HG02642 (cell line): Measurements from ENCODE around the gene DEFB125.
"Not testable (repeated sequence)": the region's sequence is repeated elsewhere in the genome, so short reads cannot be mapped to it uniquely, and the experiment has no call there.

Experiments
- ATAC-seq: cut with Tn5 transposase; IDR thresholded peaks from one replicate; pipeline ENCODE4 v1.9.1; 2021; ENCODE audit warnings: mild to moderate bottlenecking; ENCODE audit not compliant: unreplicated experiment, poor library complexity

Gene DEFB125, protein sequence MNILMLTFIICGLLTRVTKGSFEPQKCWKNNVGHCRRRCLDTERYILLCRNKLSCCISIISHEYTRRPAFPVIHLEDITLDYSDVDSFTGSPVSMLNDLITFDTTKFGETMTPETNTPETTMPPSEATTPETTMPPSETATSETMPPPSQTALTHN

DNA sequence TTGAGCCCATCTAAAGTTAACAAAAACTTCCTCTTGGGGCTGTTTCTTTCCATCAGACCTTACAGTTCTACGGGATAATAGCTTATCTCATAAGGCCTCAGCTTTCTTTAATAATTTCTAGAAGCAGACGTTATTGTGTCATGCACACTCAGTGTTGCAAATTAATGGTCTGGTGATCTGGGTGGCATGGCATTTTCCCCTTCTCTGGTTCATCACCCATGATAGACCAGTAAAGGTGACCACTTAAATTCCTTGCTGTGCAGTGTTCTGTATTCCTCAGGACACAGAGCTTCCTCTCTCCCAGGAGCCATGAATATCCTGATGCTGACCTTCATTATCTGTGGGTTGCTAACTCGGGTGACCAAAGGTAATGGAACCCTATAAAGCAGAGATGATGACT is at the start of gene DEFB125:
TSS of gene DEFB125 (plus strand) at position 272 of the 400 bp plus-strand sequence. CDS start at position 310, 38 bp downstream.
- no peak for ATAC-seq

DNA sequence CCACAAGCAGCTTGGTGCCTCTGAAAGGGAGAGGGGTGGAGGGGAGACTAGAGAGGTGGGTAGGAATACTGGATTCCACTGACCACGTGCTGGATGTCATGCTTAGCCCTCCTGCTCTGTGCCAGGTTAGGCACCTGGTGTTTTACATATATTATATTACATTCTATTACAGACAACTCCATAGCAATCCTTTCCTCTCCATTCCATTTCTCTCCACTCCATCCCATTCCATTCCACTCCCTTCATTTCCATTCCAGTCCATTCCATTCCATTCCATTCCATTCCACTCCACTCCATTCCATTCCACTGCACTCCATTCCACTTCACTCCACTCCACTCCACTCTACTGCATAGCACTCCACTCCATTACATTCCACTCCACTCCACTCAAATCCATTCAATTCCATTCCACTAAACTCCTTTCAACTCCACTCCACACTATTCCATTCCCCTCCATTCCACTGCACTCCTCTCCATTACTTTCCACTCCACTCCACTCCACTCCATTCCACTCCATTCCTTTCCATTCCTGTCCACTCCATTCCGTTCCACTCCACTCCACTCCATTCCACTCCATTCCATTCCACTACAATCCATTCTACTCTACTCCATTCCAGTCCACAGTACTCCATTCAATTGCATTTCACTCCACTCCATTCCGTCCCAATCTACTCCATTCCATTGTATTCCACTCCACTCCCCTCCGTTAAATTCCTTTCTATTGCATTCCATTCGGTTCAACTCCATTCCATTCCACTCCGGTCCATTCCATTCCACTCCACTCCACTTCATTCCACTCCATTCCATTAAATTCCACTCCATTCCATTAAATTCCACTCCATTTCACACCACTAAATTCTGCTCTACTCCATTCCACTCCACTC is 27.2 kb upstream of the DEFB125 start:
- no peak for ATAC-seq

DNA sequence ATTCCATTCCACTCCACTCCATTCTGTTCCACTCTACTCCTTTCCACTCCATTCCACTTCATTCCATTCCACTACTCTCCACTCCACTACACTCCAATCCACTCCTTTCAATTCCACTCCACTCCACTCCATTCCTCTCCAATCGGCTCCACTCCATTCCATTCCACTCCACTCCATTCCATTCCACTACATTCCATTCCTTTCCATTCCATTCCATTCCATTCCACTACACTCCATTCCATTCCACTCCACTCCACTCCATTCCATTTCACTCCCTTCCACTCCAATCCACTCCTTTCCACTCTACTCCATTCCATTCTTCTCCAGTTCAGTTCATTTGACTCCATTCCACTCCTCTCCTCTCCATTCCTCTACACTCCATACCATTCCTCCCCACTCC is 26.2 kb upstream of the DEFB125 start:
- ATAC-seq, result no peak

DNA sequence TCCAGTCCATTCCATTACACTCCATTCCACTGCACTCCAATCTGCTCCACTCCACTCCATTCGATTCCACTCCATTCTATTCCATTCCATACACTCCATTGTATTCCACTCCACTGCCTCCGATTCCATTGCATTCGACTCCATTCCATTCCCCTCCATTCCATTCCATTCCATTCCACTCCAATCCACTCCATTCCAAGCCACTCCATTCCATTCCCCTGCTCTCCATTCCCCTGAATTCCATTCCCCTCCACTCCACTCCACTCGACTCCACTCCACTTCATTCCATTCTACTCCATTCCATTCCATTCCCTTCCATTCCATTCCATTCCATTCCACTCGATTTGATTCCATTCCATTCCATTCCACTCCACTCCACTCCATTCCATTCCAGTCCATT is 25.7 kb upstream of the DEFB125 start:
- ATAC-seq, result no peak

DNA sequence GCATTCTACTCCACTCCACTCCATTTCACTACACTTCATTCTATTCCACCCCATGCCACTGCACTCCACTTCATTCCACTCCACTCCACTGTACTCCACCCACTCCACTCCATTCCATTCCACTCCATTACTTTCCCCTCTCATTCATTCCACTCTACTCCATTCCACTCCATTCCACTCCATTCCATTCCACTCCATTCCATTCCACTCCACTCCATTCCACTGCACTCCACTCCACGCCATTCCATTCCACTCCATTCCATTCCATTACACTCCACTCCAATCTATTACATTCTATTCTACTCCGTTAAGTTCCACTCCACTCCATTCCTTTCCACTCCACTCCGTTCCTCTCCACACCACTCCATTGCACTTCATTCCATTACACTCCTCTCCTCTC is 25.0 kb upstream of the DEFB125 start:
- ATAC-seq, result no peak

DNA sequence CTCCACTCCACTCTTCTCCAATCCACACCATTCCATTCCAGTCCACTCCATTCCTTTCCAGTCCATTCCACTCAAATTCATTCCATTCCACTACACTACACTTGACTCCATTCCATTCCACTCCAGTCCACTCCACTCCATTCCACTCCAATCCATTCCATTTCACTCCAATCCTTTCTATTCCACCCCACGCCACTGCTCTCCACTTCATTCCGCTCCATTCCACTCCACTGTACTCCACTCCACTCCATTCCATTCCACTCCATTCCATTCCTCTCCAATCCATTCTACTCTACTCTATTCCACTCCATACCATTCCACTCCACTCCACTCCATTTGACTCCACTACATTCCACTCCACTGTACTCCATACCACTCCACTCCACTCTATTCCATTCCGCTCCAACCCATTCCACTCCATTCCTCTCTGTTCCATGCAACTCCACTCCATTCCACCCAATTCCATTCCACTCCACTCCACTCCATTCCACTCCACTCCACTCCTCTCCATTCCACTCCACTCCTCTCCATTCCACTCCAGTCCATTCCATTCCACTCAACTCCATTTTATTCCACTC is 23.4 kb upstream of the DEFB125 start:
- no peak for ATAC-seq

DNA sequence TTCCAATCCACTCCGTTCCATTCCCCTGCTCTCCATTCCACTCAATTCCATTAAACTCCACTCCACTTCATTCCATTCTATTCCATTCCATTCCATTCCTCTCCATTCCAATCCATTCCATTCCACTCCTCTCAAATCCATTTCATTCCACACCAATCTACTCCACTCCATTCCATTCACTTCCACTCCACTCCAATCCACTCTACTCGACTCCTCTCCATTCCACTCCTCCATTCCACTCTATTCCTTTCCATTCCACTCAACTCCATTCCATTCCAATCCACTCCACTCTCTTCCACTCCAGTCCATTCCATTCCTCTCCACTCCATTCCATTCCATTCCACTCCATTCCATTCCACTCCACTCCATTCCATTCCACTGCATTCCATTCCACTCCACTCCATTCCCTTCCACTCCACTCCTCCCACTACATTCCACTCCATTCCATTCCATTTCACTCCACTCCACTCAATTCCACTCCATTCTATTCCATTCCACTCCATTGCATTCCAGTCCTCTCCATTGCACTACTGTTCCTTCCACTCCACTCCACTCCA is 22.6 kb upstream of the DEFB125 start:
- no peak for ATAC-seq

DNA sequence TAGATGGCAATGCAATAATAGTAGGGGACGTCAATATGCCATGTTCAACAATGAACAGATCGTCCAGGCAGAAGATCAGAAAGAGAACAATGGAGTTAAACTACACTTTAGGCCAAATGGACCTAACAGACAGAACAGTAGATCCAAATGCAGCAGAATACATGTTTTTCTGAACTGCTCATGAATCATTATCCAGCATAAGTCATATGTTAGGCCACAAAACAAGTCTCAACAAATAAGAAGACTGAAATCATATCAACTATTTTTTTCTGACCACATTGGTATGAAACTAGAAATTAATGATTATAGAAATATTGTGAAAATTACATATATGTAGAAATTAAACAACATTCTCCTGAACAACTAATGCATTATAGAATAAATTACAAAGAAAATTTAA is 10.2 kb upstream of the DEFB125 start:
- ATAC-seq, result no peak

DNA sequence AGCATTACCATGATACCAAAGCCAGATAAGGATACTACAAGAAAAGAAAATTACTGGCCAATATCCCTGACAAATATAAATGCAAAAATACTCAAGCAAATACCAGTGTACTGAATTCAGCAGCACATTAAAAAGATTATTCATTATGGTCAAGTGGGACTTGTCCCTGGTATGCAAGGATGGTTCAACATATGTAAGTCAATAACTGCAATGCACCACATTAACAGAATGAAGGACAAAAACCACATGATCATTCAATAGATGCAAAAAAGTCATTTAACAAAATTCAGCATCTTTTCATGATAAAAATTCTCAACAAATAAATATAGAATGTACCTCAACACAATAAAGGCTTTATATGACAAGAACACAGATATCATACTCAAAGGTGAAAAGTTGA is 9.1 kb upstream of the DEFB125 start:
- no peak for ATAC-seq

DNA sequence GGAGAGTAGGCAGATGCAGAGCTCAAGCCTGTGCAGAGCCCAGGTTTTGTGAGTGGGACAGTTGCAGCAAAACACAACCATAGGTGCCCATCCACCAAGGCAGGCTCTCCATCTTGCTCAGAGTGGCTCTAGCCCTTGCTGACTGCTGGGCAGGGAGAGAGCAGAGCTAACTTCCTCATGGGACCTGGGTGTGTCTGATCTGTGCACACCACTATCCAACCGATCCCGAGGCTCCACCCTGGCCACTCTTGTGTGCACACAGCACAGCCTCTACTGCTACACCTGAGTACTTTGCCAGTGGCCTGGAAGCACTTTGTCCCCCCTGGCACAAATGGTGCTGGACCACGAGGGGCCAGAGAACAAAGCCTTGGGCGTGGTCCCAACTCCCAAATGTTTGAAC is 7.9 kb upstream of the DEFB125 start:
- no peak for ATAC-seq

DNA sequence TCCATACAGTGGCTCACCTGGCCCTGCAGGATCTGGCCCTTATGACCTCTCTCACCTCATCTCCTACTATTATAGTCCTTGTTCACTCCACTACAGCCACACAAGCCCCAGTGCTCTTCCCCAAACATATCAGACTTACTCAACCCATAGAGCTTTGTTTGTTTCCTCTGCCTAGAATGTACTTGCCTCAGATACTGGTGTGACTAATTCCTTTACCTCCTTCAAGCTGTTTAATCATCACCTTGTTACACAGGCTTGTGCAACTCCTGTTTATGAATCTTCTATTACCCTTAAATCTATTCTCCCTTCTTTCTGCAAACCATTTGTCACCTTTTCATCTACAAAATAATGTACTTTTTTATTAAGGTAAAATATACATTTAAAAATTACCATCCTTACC is 3.2 kb downstream of the DEFB125 start:
- no peak for ATAC-seq

DNA sequence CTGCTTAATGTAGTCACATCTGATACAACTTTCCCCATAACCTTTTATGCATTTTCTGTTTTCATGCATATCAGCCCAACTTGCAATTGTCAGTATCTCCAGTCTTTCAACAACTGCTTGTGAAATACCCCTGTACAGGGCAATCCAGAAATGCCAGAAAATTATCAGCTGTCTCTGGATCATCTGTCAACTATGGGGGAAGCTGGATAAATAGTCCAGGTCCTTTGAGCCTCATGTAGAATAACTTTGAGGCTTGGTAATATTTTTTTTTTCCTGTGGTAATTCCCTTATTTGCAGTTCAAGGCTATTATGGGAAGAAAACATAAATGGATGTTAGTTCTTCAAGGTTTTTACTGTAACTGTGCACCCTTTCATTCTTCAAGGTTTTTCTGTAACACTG is 6.2 kb downstream of the DEFB125 start:
- no peak for ATAC-seq

DNA sequence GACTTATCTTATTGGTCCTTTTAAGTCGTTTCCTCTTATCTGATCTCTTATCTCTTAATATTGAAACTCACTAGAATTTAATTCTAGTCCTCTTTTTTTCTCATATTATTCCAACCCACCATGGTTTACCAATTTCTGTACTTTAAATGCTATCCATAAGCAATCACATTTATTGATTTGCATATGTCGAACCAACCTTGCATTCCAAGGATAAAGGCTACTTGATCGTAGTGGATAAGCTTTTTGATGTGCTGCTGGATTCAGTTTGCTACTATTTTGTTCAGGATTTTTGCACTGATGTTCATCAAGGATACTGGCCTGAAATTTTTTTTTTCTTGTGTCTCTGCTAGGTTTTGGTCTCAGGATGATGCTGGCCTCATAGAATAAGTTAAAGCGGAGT is 7.7 kb downstream of the DEFB125 start:
- no peak for ATAC-seq

DNA sequence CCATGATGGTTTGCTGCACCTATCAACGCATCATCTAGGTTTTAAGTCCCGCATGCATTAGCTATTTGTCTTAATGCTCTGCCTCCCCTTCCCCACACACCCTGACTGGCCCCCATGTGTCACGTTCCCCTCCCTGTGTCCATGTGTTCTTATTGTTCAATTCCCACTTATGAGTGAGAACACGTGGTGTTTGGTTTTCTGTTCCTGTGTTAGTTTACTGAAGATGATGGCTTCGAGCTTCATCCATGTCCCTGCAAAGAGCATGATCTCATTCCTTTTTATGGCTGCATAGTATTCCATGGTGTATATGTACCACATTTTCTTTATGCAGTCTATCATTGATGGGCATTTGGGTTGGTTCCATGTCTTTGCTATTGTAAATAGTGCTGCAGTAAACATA is 10.2 kb downstream of the DEFB125 start:
- not testable (repeated sequence) for ATAC-seq

DNA sequence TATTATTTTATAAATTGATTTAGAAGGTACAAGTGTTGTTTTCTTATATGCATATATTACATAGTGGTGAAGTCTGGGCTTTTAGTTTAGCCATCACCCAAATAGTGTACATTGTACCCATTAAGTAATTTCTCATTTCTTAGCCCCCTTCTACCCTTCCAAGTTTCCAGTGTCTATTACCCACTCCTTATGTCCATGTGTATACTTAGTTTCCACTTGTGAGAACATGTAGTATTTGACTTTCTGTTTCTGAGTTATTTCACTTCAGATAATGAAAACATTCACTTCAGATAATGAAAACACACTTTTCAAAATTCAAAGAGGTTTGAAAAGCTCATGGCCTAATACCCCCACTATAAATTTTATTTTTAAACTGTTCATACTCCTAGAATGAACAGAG is 14.5 kb downstream of the DEFB125 start:
- ATAC-seq, result no peak

DNA sequence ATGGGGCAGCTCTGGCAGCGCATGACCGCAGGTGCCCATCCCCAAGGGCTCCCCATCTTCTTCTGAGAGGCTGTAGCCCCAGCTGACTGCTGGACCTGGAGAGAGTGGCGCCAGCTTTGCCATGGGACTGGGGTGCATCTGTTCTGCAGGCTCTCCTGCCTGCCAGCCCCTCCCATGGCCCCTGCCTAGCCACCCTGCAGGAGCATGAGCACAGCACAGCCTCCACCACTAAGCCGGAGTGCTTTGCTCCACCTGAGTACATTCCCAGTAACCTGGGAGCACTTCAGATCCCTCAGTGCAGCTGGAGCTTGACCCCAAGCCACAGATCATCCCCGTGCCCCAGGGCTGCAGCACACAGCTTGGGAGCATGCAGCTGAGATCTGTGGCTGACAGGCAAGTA is 16.0 kb downstream of the DEFB125 start:
- no peak for ATAC-seq

DNA sequence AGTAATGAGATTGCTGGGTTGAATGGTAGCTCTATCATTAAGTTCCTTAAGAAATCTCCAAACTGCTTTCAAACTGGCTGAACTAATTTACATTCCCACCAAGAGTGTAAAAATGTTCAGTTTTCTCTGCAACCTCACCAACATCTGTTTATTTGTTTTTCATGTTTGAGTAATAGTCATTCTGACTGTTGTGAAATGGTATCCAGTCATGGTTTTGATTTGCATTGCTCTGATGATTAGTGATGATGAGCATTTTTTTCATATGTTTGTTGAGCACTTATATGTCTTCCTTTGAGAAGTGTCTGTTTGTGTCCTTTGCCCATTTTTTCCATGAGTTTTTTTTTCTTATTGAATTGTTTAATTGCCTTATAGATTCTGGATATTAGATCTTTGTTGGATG is 24.9 kb downstream of the DEFB125 start:
- ATAC-seq, result no peak

DNA sequence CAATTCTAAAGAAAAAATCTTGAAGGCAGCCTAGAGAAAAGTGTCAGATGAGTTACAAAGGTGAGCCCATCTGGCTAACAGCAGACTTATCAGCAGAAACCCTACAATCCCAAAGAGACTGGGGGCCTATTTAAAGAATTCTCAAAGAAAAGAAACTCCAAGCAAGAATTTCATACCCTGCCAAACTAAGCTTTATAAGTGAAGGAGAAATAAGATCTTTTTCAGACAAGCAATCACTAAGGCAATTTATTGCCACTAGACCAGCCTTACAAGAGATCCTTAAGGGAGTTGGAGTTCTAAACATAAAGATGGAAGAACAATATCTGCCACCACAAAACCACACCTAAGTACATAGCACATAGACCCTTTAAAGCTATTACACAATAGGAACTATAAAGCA is 30.0 kb downstream of the DEFB125 start:
- no peak for ATAC-seq

DNA sequence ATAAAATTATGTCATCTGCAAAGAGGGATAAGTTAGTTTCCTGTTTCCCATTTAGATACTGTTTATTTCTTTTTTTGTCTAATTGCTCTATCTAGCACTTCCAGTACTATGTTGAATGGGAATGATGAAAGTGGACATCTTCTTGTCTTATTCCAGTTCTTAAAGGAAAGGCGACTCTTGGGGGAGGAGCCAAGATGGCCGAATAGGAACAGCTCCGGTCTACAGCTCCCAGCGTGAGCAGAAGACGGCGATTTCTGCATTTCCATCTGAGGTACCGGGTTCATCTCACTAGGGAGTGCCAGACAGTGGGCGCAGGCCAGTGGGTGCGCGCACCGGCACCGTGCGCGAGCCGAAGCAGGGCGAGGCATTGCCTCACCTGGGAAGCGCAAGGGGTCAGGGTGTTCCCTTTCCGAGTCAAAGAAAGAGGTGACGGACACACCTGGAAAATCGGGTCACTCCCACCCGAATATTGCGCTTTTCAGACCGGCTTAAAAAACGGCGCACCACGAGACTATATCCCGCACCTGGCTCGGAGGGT is 42.4 kb downstream of the DEFB125 start:
- ATAC-seq, result not testable (repeated sequence)

DNA sequence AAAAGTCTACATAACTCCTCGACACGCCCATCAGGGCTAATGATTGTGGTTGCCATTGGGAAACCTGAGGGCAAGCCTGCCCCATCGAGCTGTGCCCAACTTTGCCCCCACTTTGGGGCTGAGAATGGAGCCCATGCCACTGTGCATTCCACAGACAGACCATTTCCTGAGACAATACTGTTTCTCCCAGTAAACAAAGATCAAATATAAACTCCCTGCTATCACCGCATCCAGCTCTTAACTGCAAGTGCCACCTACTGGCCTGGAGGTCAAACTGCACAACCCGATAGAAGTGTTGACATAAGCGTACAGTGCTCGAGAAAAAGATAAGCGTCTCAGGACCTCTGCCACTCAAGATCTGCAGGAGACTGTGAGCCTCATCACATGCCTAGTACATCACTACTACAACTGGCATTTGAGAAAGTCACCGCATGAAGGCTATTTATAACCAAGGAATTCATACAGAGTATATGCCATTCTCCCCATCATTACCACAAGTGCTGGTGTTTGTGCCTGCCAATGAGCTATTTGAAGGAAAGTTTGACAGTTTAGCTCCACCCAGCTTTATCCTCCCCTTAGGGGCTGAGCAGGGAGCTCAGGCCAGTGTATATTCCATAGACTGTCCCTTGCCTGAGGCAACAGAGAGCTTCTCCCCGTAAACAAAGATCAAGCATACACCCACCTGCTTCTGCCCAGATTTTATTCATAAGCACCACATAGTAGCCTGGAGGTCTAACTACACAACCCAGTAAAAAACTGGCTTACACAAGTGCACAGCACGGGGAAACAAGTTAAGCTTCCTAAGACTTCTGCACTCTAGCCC is 50.4 kb downstream of the DEFB125 start:
- ATAC-seq, result no peak
